IMR-90 (cell line): ENCODE measurements around the gene GALNT16. TPM values are rescaled to one million over a fixed set of nuclear protein-coding genes. Genes with fewer than 3 reads are reported as not detected.

Source experiments
- ATAC-seq: fragments of 200-7000 bp; cut with Tn5 transposase; 2 replicates; pipeline ENCODE4 v1.9.1; 2020; ENCODE audit warnings: low read depth, mild to moderate bottlenecking, moderate library complexity
- BruUV-seq: library from RNA; stranded (reverse); fragments of 400-500 nt; replicated peaks from 2 replicates; lab custom pipeline; 2021; lab: Mats Ljungman, UMichigan
- CTCF ChIA-PET: fragments of 300-600 bp; formaldehyde crosslinking; extraction: SDS; loops from one replicate; lab custom pipeline; 2021; ENCODE audit warnings: antibody characterized with exemption; lab: Yijun Ruan, JAX
- POLR2A ChIA-PET: fragments of 300-600 bp; sonication (Branson Sonifier 250); formaldehyde crosslinking; loops from one replicate; lab custom pipeline; 2022; ENCODE audit warnings: antibody characterized with exemption; ENCODE audit not compliant: unreplicated experiment; lab: Charles Lee
- DNase-seq: peaks from one replicate; pipeline ENCODE4 v3.0.0; 2013
- H2AFZ ChIP-seq: replicated peaks from 2 replicates; pipeline ENCODE3; 2013; ENCODE audit warnings: low read length, mild to moderate bottlenecking; ENCODE audit not compliant: poor library complexity
- H2AK5ac ChIP-seq: 2 replicates; pipeline ENCODE4 v1.6.1; 2013; ENCODE audit warnings: low read depth, low read length, inconsistent platforms
- H2AK9ac ChIP-seq: replicated peaks from 2 replicates; pipeline ENCODE3; 2013; ENCODE audit warnings: mild to moderate bottlenecking, low read depth, low read length, moderate library complexity; ENCODE audit not compliant: poor library complexity
- H2BK120ac ChIP-seq: 2 replicates; pipeline ENCODE4 v1.6.1; 2013; ENCODE audit warnings: low read depth, low read length, inconsistent platforms
- H2BK15ac ChIP-seq: 3 replicates; pipeline ENCODE4 v1.6.1; 2013; ENCODE audit warnings: low read depth, low read length, inconsistent platforms
- H2BK20ac ChIP-seq: 2 replicates; pipeline ENCODE4 v1.6.1; 2013; ENCODE audit warnings: low read depth, mild to moderate bottlenecking, inconsistent platforms, low read length, moderate library complexity
- H2BK5ac ChIP-seq: 2 replicates; pipeline ENCODE4 v1.6.1; 2013; ENCODE audit warnings: mild to moderate bottlenecking, low read depth, low read length, inconsistent platforms; ENCODE audit not compliant: poor library complexity, severe bottlenecking
- H3K14ac ChIP-seq: replicated peaks from 2 replicates; pipeline ENCODE4 v1.6.1; 2013; ENCODE audit warnings: low read depth, low read length, inconsistent platforms
- H3K18ac ChIP-seq: 2 replicates; pipeline ENCODE4 v1.6.1; 2013; ENCODE audit warnings: low read depth, low read length, control low read depth
- H3K23ac ChIP-seq: 2 replicates; pipeline ENCODE4 v1.6.1; 2013; ENCODE audit warnings: low read depth, low read length, inconsistent platforms
- H3K27ac ChIP-seq: 2 replicates; pipeline ENCODE4 v1.5.1; 2013; ENCODE audit warnings: mild to moderate bottlenecking, control low read depth, low read length; ENCODE audit not compliant: insufficient read depth
- H3K27me3 ChIP-seq: 2 replicates; pipeline ENCODE4 v1.6.1; 2013; ENCODE audit warnings: low read length; ENCODE audit not compliant: control insufficient read depth, insufficient read depth
- H3K36me3 ChIP-seq: 2 replicates; pipeline ENCODE4 v1.6.1; 2013; ENCODE audit warnings: low read length, mixed read lengths; ENCODE audit not compliant: control insufficient read depth, insufficient read depth
- H3K4ac ChIP-seq: 2 replicates; pipeline ENCODE4 v1.6.1; 2013; ENCODE audit warnings: low read depth, low read length, inconsistent platforms
- H3K4me1 ChIP-seq: 2 replicates; pipeline ENCODE4 v1.6.1; 2013; ENCODE audit warnings: low read length, mixed read lengths; ENCODE audit not compliant: control insufficient read depth, insufficient read depth
- H3K4me2 ChIP-seq: 2 replicates; pipeline ENCODE4 v1.6.1; 2013; ENCODE audit warnings: low read depth, mild to moderate bottlenecking, control low read depth, low read length, moderate library complexity
- H3K4me3 ChIP-seq: 2 replicates; pipeline ENCODE4 v1.5.1; 2013; ENCODE audit warnings: low read depth, mild to moderate bottlenecking, control low read depth, low read length, moderate library complexity; ENCODE audit not compliant: insufficient read depth
- H3K56ac ChIP-seq: 2 replicates; pipeline ENCODE4 v1.6.1; 2013; ENCODE audit warnings: low read length, inconsistent platforms; ENCODE audit not compliant: insufficient read depth; ENCODE audit errors: extremely low read depth
- H3K79me1 ChIP-seq, 2 experiments: 2 replicates each; pipeline ENCODE4 v1.6.1; 2013; ENCODE audit warnings: low read length in 2 of 2, inconsistent platforms in 1 of 2, low read depth in 1 of 2
- H3K9ac ChIP-seq: 2 replicates; pipeline ENCODE4 v1.6.1; 2013; ENCODE audit warnings: low read depth, low read length, control low read depth
- H3K9me1 ChIP-seq: 2 replicates; pipeline ENCODE4 v1.6.1; 2013; ENCODE audit warnings: low read length, inconsistent platforms; ENCODE audit not compliant: insufficient read depth
- H3K9me3 ChIP-seq: 2 replicates; pipeline ENCODE4 v1.6.1; 2013; ENCODE audit warnings: low read length; ENCODE audit not compliant: control insufficient read depth, insufficient read depth
- H4K20me1 ChIP-seq: 2 replicates; pipeline ENCODE4 v1.6.1; 2013; ENCODE audit warnings: low read length, inconsistent platforms; ENCODE audit not compliant: insufficient read depth
- H4K5ac ChIP-seq: 2 replicates; pipeline ENCODE4 v1.6.1; 2013; ENCODE audit warnings: mild to moderate bottlenecking, low read depth, low read length, control low read depth
- H4K8ac ChIP-seq, 2 experiments: 2 replicates each; pipeline ENCODE4 v1.6.1; 2013; ENCODE audit warnings: low read depth in 2 of 2, low read length in 2 of 2, control low read depth in 1 of 2, inconsistent platforms in 1 of 2
- H4K91ac ChIP-seq: 2 replicates; pipeline ENCODE4 v1.6.1; 2013; ENCODE audit warnings: low read depth, low read length, inconsistent platforms; ENCODE audit not compliant: insufficient read depth
- CEBPB ChIP-seq: IDR thresholded peaks from 2 replicates; pipeline ENCODE4 v1.6.1; 2012; ENCODE audit warnings: low read depth, low read length, improper control_type of control experiment
- ELK1 ChIP-seq: fragments of 150-350 bp; IDR thresholded peaks from 2 replicates; pipeline ENCODE4 v1.6.1; 2016; ENCODE audit warnings: low read depth, mild to moderate bottlenecking, low read length, moderate library complexity, borderline replicate concordance
- MAZ ChIP-seq: IDR thresholded peaks from 2 replicates; pipeline ENCODE4 v1.6.1; 2012; ENCODE audit warnings: low read depth, mild to moderate bottlenecking, low read length, improper control_type of control experiment, moderate library complexity, borderline replicate concordance
- POLR2A ChIP-seq: IDR thresholded peaks from 2 replicates; pipeline ENCODE4 v1.6.1; 2012; ENCODE audit warnings: mild to moderate bottlenecking, low read depth, low read length
- RAD21 ChIP-seq: IDR thresholded peaks from 2 replicates; pipeline ENCODE4 v1.6.1; 2012; ENCODE audit warnings: low read length, improper control_type of control experiment
- RFX5 ChIP-seq: IDR thresholded peaks from 2 replicates; pipeline ENCODE4 v1.8.0; 2012; ENCODE audit warnings: low read depth, mild to moderate bottlenecking, low read length, moderate library complexity
- USF2 ChIP-seq: fragments of 150-350 bp; IDR thresholded peaks from 2 replicates; pipeline ENCODE4 v1.6.1; 2017; ENCODE audit warnings: mild to moderate bottlenecking, antibody characterized with exemption, low read length, low read depth
- WGBS, 2 experiments: methylation state at CpG; one replicate each; pipeline versions ENCODE4 v1.1.5 to v1.1.7; 2013; ENCODE audit warnings: missing lambda C conversion rate in 2 of 2; ENCODE audit not compliant: insufficient read length in 1 of 2; ENCODE audit errors: extremely low coverage in 2 of 2; 5-methylcytosine and 5-hydroxymethylcytosine counted together
- dilution Hi-C: fragments of 300-500 bp; cut with HindIII; formaldehyde crosslinking; loops from one replicate; pipeline ENCODE4 v1.14.3; 2018; ENCODE audit warnings: low sequenced_read_pairs; ENCODE audit not compliant: unreplicated experiment
- in situ Hi-C: fragments of 300-500 bp; cut with MboI; formaldehyde crosslinking; loops from 3 replicates; pipeline ENCODE4 v1.14.3; 2019; ENCODE audit warnings: low sequenced_read_pairs, inconsistent platforms, mixed read lengths
- intact Hi-C: fragments of 100-400 bp; cut with micrococcal nuclease; formaldehyde crosslinking; loops from 2 replicates; pipeline ENCODE4 v1.10.0; 2022
- polyA plus RNA-seq, 3 experiments: library from polyadenylated mRNA; depleted of rRNA; stranded (reverse); fragments of >200 nt; gene quantifications; 2 replicates each; pipeline ENCODE4 v1.2.3, GENCODE V29; 2012; ENCODE audit warnings: low replicate concordance in 1 of 3
- total RNA-seq: library from RNA; depleted of rRNA; stranded (reverse); fragments of >200 nt; gene quantifications from 2 replicates; pipeline ENCODE4 v1.2.3, GENCODE V29; 2012

Gene GALNT16
- total and polyA plus RNA-seq, 2 of the 4 experiments (the other 2 are of a cell fraction), result 0.36 to 1.5 TPM

GRCh38 chr14:69262516-69262915 lies 2.6 kb downstream of the GALNT16 start:
- in situ Hi-C loops (loop anchor here (25.0 kb wide), 1 partner anchor 475 kb away; no protein-coding TSS in a partner anchor), intact Hi-C loops (loop anchor here (5.0 kb wide), 1 partner anchor 85 kb away; no protein-coding TSS in a partner anchor), dilution Hi-C loops (no loop called here)
- Histone ChIP-seq H3K56ac (no peak overlapping the region), H2BK120ac (no peak overlapping the region), H4K8ac (no peak overlapping the region), H3K79me1 (no peaks in the 10 kb centered on the region), H3K4ac (no peak overlapping the region), H2BK5ac (no peak overlapping the region), H3K27ac (no peak overlapping the region), H4K5ac (no peak overlapping the region), H3K27me3 (peaks cover 45% of the 10 kb centered on the region), H2AK5ac (no peak overlapping the region), H3K4me3 (no peak overlapping the region), H2BK15ac (no peak overlapping the region), H3K36me3 (no peaks in the 10 kb centered on the region), H2BK20ac (no peak overlapping the region), H3K14ac (no peak overlapping the region), H3K9me3 (no peaks in the 10 kb centered on the region), H3K4me1 (peaks cover 3% of the 10 kb centered on the region), H2AFZ (no peak overlapping the region), H3K4me2 (no peak overlapping the region), H3K23ac (no peak overlapping the region), H4K91ac (no peak overlapping the region), H4K20me1 (peaks cover 8% of the 10 kb centered on the region), H3K9ac (no peak overlapping the region), H3K18ac (no peak overlapping the region), H2AK9ac (no peak overlapping the region), H3K9me1 (peaks cover 14% of the 10 kb centered on the region)
- no peak for DNase-seq
- 100% methylated on average over 1 of the region's 3 CpGs; no CpG with 5 or more reads in 1 of the 2 experiments for WGBS, 2 experiments
- TF ChIP-seq MAZ, result no peak
- TF ChIP-seq ELK1, result no peak
- no peak for TF ChIP-seq RFX5
- no peak for TF ChIP-seq POLR2A
- TF ChIP-seq USF2, result no peak
- TF ChIP-seq RAD21, result no peak
- TF ChIP-seq CEBPB, result no peak
- ChIA-PET CTCF (interaction anchor here (0.7 to 1.3 kb wide), 2 partner anchors 11 to 133 kb away, joined by 3 read pairs; no protein-coding TSS in a partner anchor), POLR2A (no interaction called here)
- ATAC-seq, result no peak
- no TSS peak for BruUV-seq
